Neutrophil (primary cell): Measurements from ENCODE around the gene SSR1.

ENCODE experiments used
- H3K27ac ChIP-seq: fragments of 200-600 bp; sonication (generic); 2 replicates; pipeline ENCODE4 v1.5.1; 2016; ENCODE audit warnings: mild to moderate bottlenecking, moderate library complexity
- H3K27me3 ChIP-seq: fragments of 200-600 bp; sonication (generic); 2 replicates; pipeline ENCODE4 v1.6.0; 2016; ENCODE audit warnings: mild to moderate bottlenecking
- H3K36me3 ChIP-seq: fragments of 200-600 bp; sonication (generic); 2 replicates; pipeline ENCODE4 v1.5.1; 2017
- H3K4me1 ChIP-seq, 2 experiments: fragments of 200-600 bp in 1 of 2; sonication (generic) in 1 of 2; 1 replicate in 1 of 2; 2 replicates in 1 of 2; pipeline versions ENCODE4 v1.5.1 to v1.6.1; 2013 to 2016; ENCODE audit warnings: low read depth in 1 of 2, low read length in 1 of 2, mild to moderate bottlenecking in 1 of 2, moderate library complexity in 1 of 2; ENCODE audit not compliant: control insufficient read depth in 1 of 2, insufficient read depth in 1 of 2
- H3K4me3 ChIP-seq, 2 experiments: fragments of 200-600 bp in 1 of 2; sonication (generic) in 1 of 2; 1 replicate in 1 of 2; 2 replicates in 1 of 2; pipeline ENCODE4 v1.5.1; 2013 to 2016; ENCODE audit warnings: low read depth in 1 of 2, low read length in 1 of 2, mild to moderate bottlenecking in 1 of 2, moderate library complexity in 1 of 2
- H3K9me3 ChIP-seq: fragments of 200-600 bp; sonication (generic); 2 replicates; pipeline ENCODE4 v1.5.1; 2016
- CTCF ChIP-seq: fragments of 200-600 bp; sonication (generic); IDR thresholded peaks from 2 replicates; pipeline ENCODE4 v1.5.1; 2016; ENCODE audit warnings: antibody characterized with exemption

The SSR1 gene

GRCh38 chr6:7292596-7293255 lies 20.3 kb downstream of the SSR1 start:
- no peak for TF ChIP-seq CTCF
- Histone ChIP-seq H3K27ac (no peak overlapping the region), H3K36me3 (peaks cover 97% of the 10 kb centered on the region)

GRCh38 chr6:7290079-7290478 lies 22.9 kb downstream of the SSR1 start:
- Histone ChIP-seq H3K36me3 (peaks cover 93% of the 10 kb centered on the region), H3K27ac (no peak overlapping the region), H3K27me3 (no peaks in the 10 kb centered on the region), H3K4me1 (no peaks in the 10 kb centered on the region), H3K9me3 (no peaks in the 10 kb centered on the region), H3K4me3 (no peak overlapping the region)
- no peak for TF ChIP-seq CTCF

More at GRCh38 chr6:7292596-7293255, 20.3 kb downstream of the SSR1 start:
- no peak overlapping the region for H3K4me3 ChIP-seq
- H3K9me3 ChIP-seq, result no peaks in the 10 kb centered on the region
- H3K27me3 ChIP-seq, result no peaks in the 10 kb centered on the region
- H3K4me1 ChIP-seq, result no peaks in the 10 kb centered on the region

GRCh38 chr6:7285416-7285815 lies 27.6 kb downstream of the SSR1 start:
- H3K4me1 ChIP-seq, result peaks cover 11 to 14% of the 10 kb centered on the region in 2 experiments
- H3K27ac ChIP-seq, result no peak overlapping the region
- TF ChIP-seq CTCF, result no peak
- no peaks in the 10 kb centered on the region for H3K9me3 ChIP-seq
- no peak overlapping the region for H3K4me3 ChIP-seq
- peaks cover 65% of the 10 kb centered on the region for H3K36me3 ChIP-seq
- no peaks in the 10 kb centered on the region for H3K27me3 ChIP-seq

GRCh38 chr6:7283676-7284075 lies 29.3 kb downstream of the SSR1 start:
- H3K4me1 ChIP-seq, result peaks cover 22 to 25% of the 10 kb centered on the region in 2 experiments
- H3K4me3 ChIP-seq, result no peak overlapping the region
- H3K36me3 ChIP-seq, result peaks cover 47% of the 10 kb centered on the region
- H3K27me3 ChIP-seq, result no peaks in the 10 kb centered on the region
- H3K27ac ChIP-seq, result no peak overlapping the region
- H3K9me3 ChIP-seq, result no peaks in the 10 kb centered on the region
- no peak for TF ChIP-seq CTCF

GRCh38 chr6:7282097-7282906 lies 30.7 kb downstream of the SSR1 start:
- Histone ChIP-seq H3K36me3 (peaks cover 33% of the 10 kb centered on the region), H3K4me1 (peaks cover 22 to 25% of the 10 kb centered on the region in 2 experiments), H3K27ac (peak overlapping the region; percentile 78), H3K4me3 (peak overlapping the region; percentile 46 to 47), H3K27me3 (no peaks in the 10 kb centered on the region), H3K9me3 (no peaks in the 10 kb centered on the region)
- no peak for TF ChIP-seq CTCF
